NAMALWA (cell line): ENCODE data around the gene NFATC3.
A peak's percentile ranks its signal among the peaks of the same experiment; 100 is the strongest.
"Not testable (repeated sequence)": the region's sequence is repeated elsewhere in the genome, so short reads cannot be mapped to it uniquely, and the experiment has no call there.

Source experiments
- DNase-seq: peaks from one replicate; pipeline ENCODE4 v3.0.0-alpha.2; 2015; ENCODE audit warnings: low spot score

NFATC3 gene

DNA sequence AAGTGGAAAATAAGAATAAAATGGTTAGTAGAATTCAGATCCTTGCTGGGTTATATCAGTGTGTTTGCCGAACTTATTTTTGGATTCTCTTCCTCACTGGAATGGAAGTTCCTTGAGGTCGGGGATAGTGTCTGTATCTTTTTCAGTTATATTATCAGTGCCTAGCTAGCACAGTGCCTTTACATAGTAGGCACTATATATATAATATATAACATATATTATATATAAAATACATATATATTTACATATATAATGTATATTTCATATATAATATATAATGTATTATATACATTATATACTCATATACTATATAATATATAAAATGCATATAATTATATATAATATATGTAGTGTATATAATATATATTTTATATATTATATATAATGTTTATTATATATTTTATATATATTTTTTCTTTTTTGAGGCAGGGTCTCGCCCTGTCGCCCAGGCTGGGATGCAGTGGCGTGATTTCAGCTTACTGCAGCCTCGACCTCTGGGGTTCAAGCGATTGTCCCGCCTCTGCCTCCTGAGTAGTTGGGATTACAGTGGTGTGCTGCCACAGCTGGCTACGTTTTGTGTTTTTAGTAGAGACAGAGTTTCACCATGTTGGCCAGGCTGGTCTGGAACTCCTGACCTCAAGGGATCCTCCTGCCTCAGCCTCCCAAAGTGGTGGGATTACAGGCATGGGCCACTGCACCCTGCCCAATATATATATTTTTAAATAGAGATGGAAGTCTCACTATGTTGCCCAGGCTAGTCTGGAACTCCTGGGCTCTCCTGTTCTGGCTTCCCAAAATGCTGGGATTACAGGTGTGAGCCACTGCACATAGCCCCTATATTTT is 3.2 kb downstream of the NFATC3 start:
- DNase-seq = no peak

DNA sequence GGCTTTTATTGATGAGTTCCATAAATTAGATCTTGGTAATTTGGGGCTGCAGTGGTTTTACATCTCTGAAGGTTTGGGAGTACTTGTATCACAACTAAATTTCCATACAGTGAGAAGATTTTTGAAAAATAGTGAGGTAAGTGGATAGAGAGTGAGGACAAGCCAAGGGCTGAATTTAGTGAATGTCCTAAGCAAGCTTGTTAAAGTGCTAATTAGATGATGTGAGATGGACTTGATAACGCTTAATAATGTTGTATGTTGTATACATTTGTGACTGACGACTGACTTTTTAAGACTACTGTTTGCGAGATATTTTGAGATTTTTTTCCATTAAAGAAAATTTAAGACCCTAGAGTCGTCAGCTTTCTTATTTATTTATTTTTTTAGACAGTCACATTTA is 3.9 kb downstream of the NFATC3 start:
- DNase-seq = no peak

DNA sequence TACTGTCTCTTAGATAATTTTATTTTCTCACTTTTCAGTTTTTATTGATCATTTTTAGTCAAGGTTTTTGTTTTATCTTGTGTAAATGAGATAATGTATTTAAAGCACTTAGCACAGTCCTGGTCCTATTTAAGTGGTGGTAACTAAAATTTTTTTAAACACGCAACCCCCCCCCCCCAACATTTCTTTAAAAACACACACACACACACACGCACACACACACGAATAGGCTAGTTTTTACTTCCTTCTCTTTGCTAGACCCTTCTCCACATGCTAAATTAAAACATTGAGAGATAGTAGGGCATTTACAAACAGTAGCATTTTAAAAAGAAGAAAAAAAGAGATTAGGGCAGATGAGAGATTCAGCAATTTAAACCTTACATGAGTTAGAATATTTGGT is 5.0 kb downstream of the NFATC3 start:
- peak; percentile 44 for DNase-seq

DNA sequence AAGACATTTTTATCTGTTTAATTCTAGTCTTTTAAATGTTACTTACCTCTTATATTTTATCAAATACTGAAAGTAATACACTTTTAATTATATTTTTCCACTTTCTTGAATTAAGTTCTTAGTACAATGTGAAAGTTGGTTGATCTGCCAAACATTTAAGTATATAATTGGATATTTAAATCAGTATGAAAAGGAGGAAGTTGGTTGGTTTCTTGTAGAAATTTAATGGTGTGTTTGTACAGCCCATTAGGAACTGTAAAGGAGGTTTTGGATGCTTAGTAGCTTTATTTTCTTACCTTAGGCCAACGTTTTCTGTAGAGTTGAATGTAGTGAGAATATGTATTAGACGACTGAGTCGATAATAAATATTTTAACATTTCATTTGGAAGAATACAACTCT is 5.4 kb downstream of the NFATC3 start:
- DNase-seq = peak; percentile 45

DNA sequence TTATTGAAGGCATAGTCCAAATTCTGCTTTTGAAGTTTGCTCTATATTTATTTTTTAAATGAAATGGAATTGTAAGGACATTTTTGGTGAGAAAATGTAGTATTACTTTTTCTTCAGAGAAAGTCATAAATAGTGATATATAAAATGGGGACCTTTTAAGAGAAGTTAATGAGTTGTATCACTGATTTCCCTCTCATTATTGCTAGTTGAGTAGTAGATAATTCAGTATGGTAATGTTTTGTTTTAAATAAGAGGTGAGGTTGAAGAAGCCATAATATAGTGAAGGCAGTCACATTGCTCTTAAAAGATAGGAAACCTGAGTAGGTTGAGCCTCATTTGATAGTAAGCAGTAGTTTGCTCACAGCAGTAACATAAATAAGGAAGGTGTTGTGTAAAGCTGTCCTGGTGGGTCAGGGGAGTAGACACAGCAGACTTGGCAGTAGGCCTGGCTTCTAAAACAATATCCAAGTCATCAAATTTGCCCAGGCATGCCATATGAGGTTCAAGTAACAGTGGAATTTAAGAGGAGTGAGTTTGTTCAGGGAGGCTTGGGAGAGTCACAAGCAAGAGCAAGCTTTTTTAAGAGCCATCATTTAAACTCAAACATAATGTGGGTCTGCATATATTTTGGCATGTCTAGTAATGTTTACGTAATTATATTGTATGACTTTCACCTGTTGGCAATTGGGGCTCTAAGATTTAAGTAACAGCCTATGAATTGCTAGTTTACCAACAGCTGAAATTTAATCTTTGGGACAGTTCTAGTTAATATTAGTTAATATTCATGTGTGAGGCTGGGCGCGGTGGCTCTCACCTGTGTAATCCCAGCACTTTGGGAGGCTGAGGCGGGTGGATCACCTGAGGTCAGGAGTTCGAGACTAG is 6.5 kb downstream of the NFATC3 start:
- DNase-seq = no peak

DNA sequence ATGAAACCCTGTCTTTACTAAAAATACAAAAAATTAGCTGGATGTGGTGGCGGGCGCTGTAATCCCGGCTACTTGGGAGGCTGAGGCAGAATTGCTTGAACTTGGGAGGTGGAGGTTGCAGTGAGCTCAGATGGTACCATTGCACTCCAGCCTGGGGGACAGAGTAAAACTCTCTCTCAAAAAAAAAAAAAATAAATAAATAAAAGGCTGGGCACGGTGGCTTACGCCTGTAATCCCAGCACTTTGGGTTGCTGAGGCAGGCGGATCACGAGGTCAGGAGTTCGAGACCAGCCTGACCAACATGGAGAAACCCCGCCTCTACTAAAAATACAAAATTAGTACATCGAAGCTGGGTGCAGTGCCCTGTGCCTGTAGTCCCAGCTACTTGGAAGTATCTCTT is 7.1 kb downstream of the NFATC3 start:
- not testable (repeated sequence) for DNase-seq

DNA sequence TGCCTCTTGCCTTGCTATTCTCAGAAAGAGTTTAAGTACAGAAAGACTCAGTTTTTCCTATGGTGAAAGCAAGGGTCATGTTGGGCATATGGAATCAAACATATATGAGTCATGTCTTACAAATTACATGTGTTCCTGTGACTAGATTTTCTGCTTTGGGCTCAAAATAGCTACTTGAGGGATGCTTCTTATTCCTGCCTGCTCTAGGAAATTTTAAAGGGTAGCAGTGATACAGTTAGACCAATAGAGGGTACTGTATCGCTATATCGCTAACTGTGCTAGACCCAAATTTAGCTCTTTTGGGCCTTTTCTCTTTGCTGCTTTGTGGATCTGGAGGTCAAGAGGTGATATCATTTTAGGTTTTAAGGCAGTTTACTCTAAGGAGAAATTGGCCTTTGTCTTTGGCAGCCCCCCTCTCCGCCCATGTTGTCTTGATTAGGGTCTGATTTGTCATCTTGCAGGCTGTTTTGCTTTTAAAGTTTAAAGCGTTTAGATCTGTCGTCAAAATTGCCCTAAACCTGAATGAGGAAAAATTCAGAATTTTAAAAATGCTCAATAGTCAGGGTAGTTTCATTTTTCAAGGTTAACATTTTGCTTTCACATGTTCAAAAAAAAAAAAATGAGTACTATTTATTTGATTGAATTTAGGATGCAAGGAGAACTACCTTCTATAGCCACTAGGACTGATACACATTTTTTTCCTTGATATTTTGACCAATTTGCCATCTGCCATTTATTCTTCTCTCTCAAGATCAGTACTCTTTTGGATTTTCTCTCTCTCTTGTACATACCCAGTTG is 8.8 kb downstream of the NFATC3 start:
- peak; percentile 66 for DNase-seq

DNA sequence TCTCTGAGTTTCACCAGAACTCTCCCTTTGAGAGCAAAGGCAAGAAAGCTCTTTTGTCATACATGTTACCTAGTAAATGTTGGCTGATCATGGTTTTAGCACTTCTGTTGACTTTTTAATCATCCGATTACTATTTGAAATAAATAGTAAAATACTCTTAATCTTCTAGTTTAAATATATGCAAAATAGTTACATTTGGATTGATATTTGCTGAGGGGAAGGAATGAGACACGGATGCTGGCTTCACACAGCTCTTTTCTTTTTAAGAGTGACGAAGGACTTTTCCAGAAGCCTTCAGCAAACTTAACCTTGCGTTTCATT is 9.4 kb downstream of the NFATC3 start:
- no peak for DNase-seq

DNA sequence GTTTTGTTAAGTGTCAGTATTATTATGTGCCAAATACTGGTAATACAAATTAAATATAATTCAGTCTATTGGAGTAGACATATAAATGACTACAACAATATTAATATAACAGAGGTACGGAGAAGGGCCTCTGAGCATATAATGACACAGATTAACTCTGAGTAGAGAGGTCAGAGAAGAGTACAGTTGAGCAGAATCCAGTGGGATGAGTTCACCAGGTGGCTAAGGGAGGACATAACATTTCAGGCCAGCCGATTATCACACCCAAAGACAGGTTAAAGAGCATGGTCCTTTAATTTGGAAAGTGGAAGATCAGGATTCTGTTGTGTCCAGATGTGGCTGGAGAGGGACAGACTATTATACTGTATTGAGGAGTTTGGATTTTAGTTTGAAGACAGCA is 11.3 kb downstream of the NFATC3 start:
- DNase-seq = no peak

DNA sequence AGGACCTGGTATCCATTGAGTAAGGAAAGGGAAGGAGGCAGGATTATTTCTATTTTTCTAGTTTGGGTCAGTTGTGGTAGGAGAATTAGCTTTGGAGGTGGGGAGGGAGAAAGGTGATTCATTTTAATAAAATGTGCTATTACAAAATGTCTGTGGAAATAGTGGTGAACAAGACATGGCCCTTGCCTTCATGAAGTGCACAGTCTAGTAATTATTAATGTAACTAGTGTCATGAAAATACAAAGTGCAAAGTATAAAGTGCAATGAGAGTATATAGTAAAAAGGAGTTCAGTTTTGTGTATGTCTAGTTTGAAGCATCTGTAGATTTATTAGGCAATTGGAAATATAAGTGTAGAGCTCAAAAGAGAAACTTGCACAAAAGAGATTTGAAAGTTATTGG is 11.9 kb downstream of the NFATC3 start:
- DNase-seq = no peak

DNA sequence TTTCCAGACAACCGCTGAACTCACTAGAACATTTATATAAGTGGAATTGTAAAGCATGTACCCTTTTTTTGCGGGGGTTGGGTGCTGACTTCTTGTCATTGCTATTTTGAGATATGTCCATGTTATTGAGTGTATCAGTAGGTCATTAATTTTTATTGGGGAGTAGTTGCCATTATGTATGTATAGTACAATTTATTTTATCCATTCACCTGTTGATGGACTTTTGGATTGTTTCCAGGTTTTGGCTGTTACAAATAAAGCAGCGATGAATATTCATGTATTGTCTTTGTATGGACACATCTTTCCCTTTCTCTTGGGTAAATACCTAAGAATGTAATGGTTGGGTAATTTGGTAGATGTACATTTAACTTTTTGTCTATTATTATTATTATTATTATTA is 12.7 kb downstream of the NFATC3 start:
- no peak for DNase-seq

DNA sequence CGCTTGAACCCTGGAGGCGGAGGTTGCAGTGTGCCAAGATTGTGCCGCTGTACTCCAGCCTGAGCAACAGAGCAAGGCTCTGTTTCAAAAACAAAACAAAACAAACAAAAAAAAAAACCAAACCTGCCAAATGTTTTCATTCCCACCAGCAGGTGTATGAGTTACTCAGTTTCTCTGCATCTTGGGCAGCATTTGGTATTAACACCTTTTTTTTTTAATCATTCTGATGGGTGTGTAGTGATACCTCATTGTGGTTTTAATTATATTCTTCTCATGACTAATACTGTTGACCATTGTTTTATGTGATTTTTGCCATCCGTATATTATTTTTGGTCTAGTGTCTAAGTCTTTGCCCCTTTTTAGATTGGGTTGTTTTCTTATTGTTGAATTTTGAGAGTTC is 15.3 kb downstream of the NFATC3 start:
- no peak for DNase-seq

DNA sequence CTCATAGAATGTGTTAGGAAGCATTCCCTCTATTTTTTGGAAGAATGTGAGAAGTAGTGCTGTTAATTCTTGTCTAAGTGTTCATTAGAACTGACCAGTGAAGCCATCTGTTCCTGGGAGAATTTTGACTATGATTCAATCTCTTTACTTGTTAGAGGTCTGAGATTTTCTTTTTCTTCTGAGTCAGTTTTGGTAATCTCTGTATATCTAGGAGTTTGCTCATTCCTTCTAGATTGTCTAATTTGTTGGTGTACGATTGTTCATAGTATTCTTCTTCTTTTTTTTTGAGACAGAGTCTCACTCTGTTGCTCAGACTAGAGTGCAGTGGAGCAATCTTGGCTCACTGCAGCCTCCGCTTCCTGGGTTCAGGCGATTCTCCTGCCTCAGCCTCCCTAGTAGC is 20.4 kb downstream of the NFATC3 start:
- DNase-seq = no peak

DNA sequence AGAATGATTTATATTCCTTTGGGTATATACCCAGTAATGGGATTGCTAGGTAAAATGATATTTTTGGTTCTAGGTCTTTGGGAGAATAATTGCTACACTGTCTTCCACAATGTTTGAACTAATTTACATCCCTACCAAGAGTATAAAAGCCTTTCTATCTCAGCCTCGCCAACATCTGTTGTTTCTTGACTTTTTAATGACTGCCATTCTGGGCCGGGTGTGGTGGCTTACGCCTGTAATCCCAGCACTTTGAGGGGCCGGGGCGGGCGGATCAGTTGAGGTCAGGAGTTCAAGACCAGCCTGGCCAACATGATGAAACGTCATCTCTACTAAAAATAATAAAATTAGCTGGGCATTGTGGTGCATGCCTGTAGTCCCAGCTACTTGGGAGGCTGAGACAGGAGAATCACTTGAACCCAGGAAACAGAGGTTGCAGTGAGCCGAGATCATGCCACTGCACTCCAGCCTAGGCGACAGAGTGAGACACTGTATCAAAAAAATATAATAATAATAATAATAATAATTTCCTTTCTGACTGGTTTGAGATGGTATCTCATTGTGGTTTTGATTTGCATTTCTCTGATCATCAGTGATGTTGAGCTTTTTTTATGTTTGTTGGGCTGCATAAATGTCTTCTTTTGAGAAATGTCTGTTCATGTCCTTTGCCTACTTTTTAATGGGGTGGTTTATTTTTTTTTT is 22.2 kb downstream of the NFATC3 start:
- DNase-seq = not testable (repeated sequence)

DNA sequence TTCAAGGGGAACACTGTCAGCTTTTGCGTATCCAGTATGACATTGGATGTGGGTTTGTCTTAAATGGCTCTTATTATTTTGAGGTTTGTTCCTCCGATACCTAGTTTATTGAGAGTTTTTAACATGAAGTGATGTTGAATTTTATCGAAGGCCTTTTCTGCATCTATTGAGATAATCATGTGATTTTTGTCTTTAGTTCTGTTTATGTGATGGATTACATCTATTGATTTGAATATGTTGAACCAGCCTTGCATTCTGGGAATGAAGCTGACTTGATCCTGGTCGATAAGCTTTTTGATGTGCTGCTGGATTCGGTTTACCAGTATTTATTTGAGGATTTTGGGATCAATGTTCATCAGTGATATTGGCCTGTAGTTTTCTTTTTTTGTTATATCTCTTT is 24.0 kb downstream of the NFATC3 start:
- DNase-seq = not testable (repeated sequence)

DNA sequence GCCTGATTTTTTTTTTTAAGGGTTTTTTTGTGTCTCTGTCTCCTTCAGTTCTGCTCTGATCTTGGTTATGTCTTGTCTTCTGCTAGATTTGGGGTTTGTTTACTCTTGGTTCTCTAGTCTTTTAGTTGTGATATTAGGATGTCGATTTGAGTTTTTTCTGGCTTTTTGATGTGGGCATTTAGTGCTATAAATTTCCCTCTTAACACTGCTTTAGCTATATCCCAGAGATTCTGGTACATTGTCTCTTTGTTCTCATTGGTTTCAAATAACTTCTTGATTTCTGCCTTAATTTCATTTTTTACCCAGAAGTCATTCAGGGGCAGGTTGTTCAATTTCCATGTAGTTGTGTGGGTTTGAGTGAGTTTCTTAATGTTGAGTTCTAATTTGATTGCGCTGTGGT is 25.4 kb downstream of the NFATC3 start:
- not testable (repeated sequence) for DNase-seq

DNA sequence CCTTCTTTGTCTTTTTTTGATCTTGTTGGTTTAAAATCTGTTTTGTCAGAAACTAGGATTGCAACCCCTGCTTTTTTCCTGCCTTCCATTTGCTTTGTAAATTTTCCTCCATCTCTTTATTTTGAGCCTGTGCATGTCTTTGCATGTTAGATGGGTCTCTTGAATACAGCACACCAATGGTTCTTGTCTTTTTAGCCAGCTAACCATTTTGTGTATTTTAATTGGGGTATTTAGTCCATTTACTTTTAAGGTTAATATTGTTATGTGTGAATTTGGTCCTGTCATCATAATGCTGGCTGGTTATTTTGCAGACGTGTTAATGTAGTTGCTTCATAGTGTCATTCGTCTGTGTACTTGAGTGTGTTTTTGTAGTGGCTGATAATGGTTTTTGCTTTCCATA is 26.2 kb downstream of the NFATC3 start:
- DNase-seq = no peak

DNA sequence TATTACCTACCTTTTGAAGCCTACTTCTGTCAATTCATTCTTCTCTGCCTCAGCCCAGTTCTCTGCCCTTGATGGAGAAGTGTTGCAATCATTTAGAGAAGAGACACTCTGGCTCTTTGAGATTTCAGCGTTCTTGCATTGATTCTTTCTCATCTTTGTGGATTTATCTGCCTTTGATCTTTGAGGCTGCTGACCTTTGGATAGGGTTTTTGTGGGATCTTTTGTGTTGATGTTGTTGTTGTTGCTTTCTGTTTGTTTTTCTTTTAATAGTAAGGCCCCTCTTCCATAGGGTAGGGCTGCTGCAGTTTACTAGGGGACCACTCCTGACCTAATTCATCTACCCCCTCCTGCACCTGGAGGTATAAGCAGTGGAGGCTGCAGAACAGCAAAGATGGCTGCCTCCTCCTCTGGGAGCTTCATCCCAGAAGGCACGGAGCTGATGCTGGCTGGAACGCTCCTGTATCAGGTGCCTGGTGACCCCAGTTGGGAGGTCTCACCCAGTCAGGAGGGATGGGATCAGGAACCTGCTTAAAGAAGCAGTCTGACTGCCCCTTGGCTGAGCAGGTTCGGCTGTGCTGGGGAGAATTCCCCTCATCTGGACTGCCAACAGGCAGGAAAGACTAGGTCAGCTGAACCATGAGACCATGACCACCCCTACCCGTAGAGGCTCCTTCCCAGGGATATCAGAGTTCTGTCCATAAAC is 28.0 kb downstream of the NFATC3 start:
- DNase-seq = no peak

DNA sequence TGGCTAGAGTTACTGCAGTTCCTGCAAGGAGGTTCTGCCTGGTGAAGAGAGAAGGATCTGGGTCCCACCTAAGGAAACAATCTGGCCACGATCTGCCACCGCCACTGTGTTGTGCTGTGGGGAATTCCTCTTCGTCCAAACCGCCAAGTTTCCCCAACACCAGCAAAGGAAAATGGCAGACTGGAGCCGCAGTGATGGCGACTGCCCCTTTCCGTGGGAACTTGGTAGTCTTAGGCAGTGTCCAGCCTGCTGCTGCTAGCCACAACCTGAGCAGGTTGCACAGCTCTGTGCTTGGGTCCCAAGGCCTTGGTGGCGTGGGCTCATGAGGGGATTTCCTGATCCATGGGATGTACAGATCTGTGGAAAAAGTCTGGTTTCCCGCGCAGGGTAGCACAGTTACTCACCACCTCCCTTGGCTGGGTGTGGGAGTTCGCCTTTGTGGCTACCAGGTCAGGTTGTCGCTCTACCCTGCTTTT is 28.6 kb downstream of the NFATC3 start:
- no peak for DNase-seq

DNA sequence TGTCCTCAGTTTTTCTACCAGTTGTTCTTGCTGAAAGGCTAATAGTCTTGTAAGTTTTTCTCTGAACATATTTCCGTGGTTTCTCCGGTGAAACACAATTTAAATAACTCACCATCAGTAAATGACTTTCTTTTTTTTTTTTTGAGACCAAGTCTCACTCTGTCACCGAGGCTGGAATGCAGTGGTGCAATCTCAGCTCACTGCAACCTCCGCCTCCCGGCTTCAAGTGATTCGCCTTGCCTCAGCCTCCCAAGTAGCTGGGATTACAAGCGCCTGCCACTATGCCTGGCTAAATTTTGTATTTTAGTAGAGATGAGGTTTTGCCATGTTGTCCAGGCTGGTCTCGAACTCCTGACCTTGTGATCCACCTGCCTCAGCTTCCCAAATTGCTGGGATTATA is 29.8 kb downstream of the NFATC3 start:
- DNase-seq = not testable (repeated sequence)

DNA sequence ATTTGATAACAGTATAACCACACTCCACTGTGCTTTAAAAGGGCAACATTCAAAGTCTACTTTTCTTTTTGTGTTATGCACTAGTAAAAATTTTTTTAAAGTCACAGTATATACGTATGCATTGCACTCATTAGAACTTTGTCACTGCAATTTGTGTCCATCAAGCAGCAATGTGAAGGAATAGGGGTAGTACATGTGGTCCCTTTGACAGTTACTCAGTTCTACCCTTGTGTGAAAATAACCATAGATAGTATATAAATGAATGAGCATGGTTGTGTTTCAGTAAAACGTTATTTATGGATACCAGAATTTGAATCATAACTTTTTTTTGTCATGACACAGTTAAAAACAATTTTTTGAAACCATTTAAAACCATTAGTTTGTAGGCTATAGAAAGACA is 30.7 kb downstream of the NFATC3 start:
- DNase-seq = no peak
